Airway epithelial cell (primary cell): Measurements from ENCODE around the gene PPP4R3B. TPM values are rescaled to one million over a fixed set of nuclear protein-coding genes. Genes with fewer than 3 reads are reported as not detected.

Source experiments
- total RNA-seq: library from RNA; depleted of rRNA; stranded (reverse); fragments of >200 nt; gene quantifications from 2 replicates; pipeline ENCODE4 v1.2.3, GENCODE V29; 2015

Gene PPP4R3B
- 26.0 and 33.3 TPM in 2 replicates for total RNA-seq

GRCh38 chr2:55617175-55618024, at the start of gene PPP4R3B:
PPP4R3B (minus strand) TSS chr2:55617622; CDS start chr2:55617285, 337 bp downstream.

Other genes starting within 250 kb of the PPP4R3B start
- gene CCDC88A, start 197.8 kb downstream of the PPP4R3B start, total RNA-seq, result 13.8 and 24.8 TPM in 2 replicates
- gene CFAP36, start 97.9 kb downstream of the PPP4R3B start, total RNA-seq, result 12.1 and 14.6 TPM in 2 replicates
- 15.1 and 21.4 TPM in 2 replicates for gene PNPT1, start 76.2 kb upstream of the PPP4R3B start, total RNA-seq